ENCODE measurements around the gene ZFYVE16. TPM values are rescaled to one million over a fixed set of nuclear protein-coding genes. Genes with fewer than 3 reads are reported as not detected.

ZFYVE16 gene
- polyA plus RNA-seq, 3 donors: 9.4 to 15.8 (median 10.7) TPM

- Histone ChIP-seq H3K9ac (ENCODE audit: insufficient read depth, low read length, poor library complexity, severe bottlenecking) (no peak overlapping the region), H3K36me3 (replicated peaks in 1 of 2; ENCODE audit: control insufficient read depth in 1 of 2, insufficient read depth in 2 of 2, low read length in 2 of 2) (no peaks in the 10 kb centered on the region), H4K20me1 (ENCODE audit: insufficient read depth, low read length) (no peaks in the 10 kb centered on the region), H3K4me3 (replicated peaks in 1 of 3; ENCODE audit: low read depth in 2 of 3, low read length in 3 of 3) (no peak overlapping the region), H3K9me3 (replicated peaks in 1 of 2; ENCODE audit: control insufficient read depth in 1 of 2, insufficient read depth in 1 of 2, low read length in 2 of 2) (peaks cover 0 to 7% of the 10 kb centered on the region in 2 donors), H3K27ac (ENCODE audit: low read depth in 1 of 2, low read length in 2 of 2) (no peak overlapping the region), H3K4me1 (ENCODE audit: control insufficient read depth in 1 of 2, insufficient read depth in 2 of 2, low read length in 2 of 2) (peaks cover 9 to 12% of the 10 kb centered on the region in 2 donors), H2AFZ (ENCODE audit: insufficient read depth, low read depth, low read length, poor library complexity, severe bottlenecking) (no peak overlapping the region), H3K27me3 (ENCODE audit: control insufficient read depth in 2 of 2, insufficient read depth in 2 of 2, low read length in 2 of 2) (no peaks in the 10 kb centered on the region), H3K79me2 (ENCODE audit: insufficient read depth, low read length) (no peaks in the 10 kb centered on the region), H3K4me2 (replicated peaks; ENCODE audit: extremely low read depth, low read length, poor library complexity, severe bottlenecking) (no peak overlapping the region)
- TF ChIP-seq CTCF (IDR thresholded peaks at IDR 0.05): no peak
- H3K4me3 Mint-ChIP-seq: no peak overlapping the region
- H3K27ac Mint-ChIP-seq: no peak overlapping the region
- peaks cover 4 to 14% (median 11%) of the 10 kb centered on the region in 7 donors for H3K9me3 Mint-ChIP-seq
- peaks cover 2 to 4% (median 3%) of the 10 kb centered on the region in 3 donors for H3K27me3 Mint-ChIP-seq (ENCODE audit: low read depth in 3 of 3)
- intact Hi-C loops (cut with micrococcal nuclease): no loop called here
- peaks cover 13% of the 10 kb centered on the region for H3K4me1 Mint-ChIP-seq
- H3K36me3 Mint-ChIP-seq: no peaks in the 10 kb centered on the region
- no peak for DNase-seq
- no CpG with 5 or more reads among the region's 1 CpG for WGBS (ENCODE audit: insufficient coverage)
Measured at GRCh38 chr5:80372780-80373179, 35.1 kb upstream of the ZFYVE16 start.

DNA sequence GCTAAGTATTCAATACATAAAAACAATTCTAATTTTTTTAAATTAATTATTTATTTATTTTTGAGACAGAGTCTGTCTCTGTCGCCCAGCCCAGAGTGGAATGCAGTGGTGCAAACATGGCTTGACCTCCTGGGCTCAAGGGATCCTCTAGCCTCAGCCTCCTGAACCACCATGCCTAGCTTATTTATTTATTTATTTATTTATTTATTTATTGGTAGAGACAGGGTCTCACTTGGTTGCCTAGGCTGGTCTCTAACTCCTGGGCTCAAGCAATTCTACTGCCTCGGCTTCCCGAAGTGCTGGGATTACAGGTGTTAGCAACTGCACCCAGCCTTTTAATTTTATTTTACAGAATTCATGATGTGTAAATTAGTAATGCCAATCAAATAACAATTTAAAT lies 33.7 kb upstream of the ZFYVE16 start:
- peaks cover 2 to 4% (median 3%) of the 10 kb centered on the region in 3 donors for H3K27me3 Mint-ChIP-seq (ENCODE audit: low read depth in 3 of 3)
- TF ChIP-seq CTCF (IDR thresholded peaks at IDR 0.05): no peak
- peaks cover 13% of the 10 kb centered on the region for H3K4me1 Mint-ChIP-seq
- WGBS (ENCODE audit: insufficient coverage): no CpG with 5 or more reads among the region's 3 CpGs
- H3K27ac Mint-ChIP-seq: no peak overlapping the region
- no peak for DNase-seq
- Histone ChIP-seq H2AFZ (ENCODE audit: insufficient read depth, low read depth, low read length, poor library complexity, severe bottlenecking) (no peak overlapping the region), H3K27ac (ENCODE audit: low read depth in 1 of 2, low read length in 2 of 2) (no peak overlapping the region), H3K4me3 (replicated peaks in 1 of 3; ENCODE audit: low read depth in 2 of 3, low read length in 3 of 3) (no peak overlapping the region), H3K9me3 (replicated peaks in 1 of 2; ENCODE audit: control insufficient read depth in 1 of 2, insufficient read depth in 1 of 2, low read length in 2 of 2) (peaks cover 0 to 7% of the 10 kb centered on the region in 2 donors), H3K9ac (ENCODE audit: insufficient read depth, low read length, poor library complexity, severe bottlenecking) (no peak overlapping the region), H3K4me1 (ENCODE audit: control insufficient read depth in 1 of 2, insufficient read depth in 2 of 2, low read length in 2 of 2) (peaks cover 9 to 12% of the 10 kb centered on the region in 2 donors), H3K36me3 (replicated peaks in 1 of 2; ENCODE audit: control insufficient read depth in 1 of 2, insufficient read depth in 2 of 2, low read length in 2 of 2) (no peaks in the 10 kb centered on the region), H3K79me2 (ENCODE audit: insufficient read depth, low read length) (no peaks in the 10 kb centered on the region), H3K27me3 (ENCODE audit: control insufficient read depth in 2 of 2, insufficient read depth in 2 of 2, low read length in 2 of 2) (no peaks in the 10 kb centered on the region), H4K20me1 (ENCODE audit: insufficient read depth, low read length) (no peaks in the 10 kb centered on the region), H3K4me2 (replicated peaks; ENCODE audit: extremely low read depth, low read length, poor library complexity, severe bottlenecking) (no peak overlapping the region)
- intact Hi-C loops (cut with micrococcal nuclease): no loop called here
- no peak overlapping the region for H3K4me3 Mint-ChIP-seq
- no peaks in the 10 kb centered on the region for H3K36me3 Mint-ChIP-seq
- peaks cover 4 to 14% (median 11%) of the 10 kb centered on the region in 7 donors for H3K9me3 Mint-ChIP-seq

Data from CD14-positive monocyte (primary cell).